Cerebellar nuclear complex (tissue), 1 donor: ENCODE results near the gene TTLL5.
"Not testable (repeated sequence)": the region's sequence is repeated elsewhere in the genome, so short reads cannot be mapped to it uniquely, and the experiment has no call there.

Experiments
- DNase-seq, 2 experiments: peaks; one replicate each; lab custom pipeline; 2025; lab: John Stamatoyannopoulos, UW

The TTLL5 gene

DNA sequence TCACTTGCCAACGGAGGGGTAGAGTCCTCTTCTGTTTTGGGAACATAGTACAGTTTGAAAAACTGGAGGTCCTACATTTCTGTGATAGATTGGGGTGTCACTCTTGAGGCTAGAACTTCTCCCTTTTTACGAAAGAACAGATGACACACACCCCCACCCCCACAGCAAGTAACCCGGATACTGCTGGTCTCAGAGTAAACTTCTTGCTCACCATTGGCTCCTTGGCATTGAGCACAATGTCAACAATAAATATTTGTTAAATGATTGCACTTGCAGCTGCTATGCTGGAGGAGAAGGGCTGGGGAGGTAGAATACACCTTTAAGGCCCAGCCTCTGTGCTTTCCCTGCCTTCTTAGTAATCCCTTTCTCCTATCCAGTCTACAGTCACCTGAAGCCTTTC, 170.9 kb downstream of the TTLL5 start:
- no peak for DNase-seq

DNA sequence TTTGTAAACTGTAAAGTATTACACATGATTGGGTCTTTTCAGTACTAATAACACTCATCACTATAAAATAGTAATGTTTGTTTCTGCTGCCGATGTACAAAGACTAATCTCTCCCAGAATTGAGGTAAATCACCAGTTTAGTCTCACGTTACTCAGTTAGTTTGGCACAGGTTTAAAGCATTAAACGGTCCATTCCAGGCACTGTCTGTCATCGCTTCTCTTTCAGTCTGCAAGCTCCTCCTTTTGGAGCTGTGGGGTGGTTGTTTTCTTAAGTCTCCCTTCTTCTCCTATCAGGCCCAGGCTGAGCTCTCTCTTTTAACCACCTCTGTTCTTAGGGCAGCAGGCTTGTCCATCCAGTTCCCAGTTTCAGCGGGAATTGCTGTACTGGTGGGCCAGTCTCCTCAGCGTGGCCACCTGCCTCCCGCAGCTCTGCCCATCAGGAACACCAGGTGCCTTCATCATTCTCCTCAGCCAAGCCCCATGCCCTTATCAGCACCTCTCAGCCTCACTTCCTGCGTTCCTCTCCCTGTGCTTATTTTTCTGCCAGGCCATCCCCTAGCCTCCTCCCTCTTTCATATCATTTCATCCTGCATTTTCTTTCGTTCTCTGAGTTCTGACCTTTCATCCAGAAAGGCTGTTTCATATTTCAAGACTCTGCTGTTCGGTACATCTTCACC, 171.7 kb downstream of the TTLL5 start:
- DNase-seq: no peak

GRCh38 chr14:75833326-75834020, 172.4 kb downstream of the TTLL5 start:
- no peak for DNase-seq

- no peak for DNase-seq
These were observed 174.2 kb downstream of the TTLL5 start for GRCh38 chr14:75835156-75835725.

GRCh38 chr14:75835737-75836136, 174.7 kb downstream of the TTLL5 start:
- no peak for DNase-seq

DNA sequence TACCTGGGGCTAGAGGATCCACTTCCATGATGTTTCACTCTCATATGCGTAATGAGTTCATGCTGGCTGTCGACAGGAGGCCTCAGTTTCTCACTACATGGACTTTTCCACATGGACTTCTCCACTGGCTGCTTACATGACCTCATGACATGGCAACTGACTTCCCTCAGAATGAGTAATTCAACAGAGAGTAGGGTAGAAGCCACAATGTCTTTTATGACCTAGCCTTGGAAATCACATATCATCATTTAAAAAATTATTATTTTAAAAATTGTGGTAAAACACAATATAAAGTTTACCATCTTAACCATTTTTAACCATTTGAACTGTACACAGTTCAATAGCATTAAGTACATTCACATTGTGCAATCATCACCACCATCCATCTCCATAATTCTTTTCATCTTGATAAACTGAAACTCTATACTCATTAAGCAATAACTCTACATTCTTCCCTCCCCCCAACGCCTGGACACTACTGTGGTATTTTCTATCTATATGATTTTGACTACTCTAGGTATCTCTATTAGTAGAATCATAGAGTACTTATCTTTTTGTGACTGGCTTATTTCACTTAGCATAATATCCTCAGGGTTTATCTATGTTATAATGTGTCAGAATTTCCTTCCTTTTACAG, 176.2 kb downstream of the TTLL5 start:
- DNase-seq: no peak

DNA sequence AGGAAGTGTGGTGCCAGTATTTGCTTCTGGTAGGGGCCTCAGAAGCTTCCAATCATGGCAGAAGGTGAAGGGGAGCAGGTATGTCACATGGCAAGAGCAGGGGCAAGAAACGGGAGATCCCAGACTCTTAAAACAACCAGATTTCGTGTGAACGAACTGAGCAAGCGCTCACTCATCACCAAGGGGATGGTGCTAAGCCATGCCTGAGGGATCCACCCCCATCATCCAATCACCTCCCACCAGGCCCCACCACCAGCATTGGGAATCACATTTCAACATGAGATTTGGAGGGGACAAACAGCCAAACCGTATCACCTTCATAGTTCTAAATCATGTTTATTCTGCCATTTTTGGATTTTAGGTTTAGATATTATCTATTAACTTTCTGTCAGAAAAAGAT, 179.9 kb downstream of the TTLL5 start:
- no peak for DNase-seq

DNA sequence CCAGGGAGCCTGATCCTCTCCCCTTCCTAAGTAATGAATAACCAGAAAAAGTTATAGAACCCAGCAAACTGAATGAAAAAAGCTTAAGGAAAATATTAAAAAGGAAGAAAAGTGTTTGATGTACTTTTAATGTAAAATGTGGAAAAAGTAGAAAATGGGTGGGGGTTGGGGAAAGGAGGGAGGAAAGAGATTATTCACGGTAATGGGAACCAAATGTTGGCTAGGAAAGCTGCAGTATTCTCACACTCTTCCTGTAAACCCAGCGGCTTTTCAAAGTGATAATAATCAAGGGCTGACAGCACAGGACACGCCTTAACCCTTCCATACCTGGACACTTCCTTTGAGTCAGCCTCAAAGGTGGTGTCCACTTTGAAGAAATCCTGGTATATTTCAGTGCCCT, 181.5 kb downstream of the TTLL5 start:
- no peak for DNase-seq

DNA sequence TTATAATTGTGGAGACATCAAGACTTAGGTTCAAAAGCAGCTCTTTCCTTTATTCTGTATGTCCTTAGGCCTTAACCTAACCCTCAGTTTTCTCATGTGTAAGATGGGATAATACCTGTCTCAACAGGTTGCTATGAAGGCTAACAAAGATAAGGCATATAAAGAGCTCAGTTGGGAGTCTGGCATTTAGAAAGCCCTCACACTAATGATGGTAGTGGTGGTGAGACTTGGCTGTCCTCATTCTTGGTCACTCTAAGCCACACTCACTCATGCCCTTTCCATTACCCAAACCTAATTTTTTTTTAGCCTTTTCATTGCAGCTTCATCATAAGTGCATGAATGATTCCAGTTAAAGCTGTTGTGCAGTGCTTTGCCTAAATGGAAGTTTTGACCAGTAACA, 183.4 kb downstream of the TTLL5 start:
- no peak for DNase-seq

DNA sequence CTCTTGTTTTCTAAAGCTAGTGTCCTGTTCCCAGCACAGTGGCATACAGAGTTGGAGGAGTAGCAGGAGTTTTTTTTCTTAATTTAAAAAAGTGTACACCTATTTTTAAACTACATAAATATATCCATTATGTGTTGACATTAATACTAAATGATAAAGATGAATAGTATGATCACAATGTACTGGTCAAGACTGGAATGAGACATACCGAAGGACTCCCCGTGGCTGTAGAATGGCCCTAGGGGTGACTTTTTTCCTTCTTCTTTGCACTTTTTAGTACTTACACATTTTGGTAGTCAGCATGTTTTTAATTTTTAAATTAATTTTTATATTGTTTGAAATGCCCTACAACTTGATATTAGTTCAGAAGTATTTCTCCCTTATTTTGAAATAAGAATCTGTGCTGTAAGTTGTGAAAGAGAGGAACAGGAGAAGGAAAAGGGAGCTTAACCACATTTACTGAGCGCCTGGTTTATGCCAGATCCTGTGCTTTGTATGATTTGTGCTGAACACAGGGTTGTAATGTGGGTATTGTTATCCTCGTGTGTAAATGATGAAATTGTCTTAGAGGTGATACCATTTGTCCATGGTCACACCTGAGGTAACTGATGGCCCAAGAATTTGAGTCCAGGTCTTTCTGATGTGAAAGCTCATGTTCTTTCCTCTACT, 184.2 kb downstream of the TTLL5 start:
- no peak for DNase-seq

DNA sequence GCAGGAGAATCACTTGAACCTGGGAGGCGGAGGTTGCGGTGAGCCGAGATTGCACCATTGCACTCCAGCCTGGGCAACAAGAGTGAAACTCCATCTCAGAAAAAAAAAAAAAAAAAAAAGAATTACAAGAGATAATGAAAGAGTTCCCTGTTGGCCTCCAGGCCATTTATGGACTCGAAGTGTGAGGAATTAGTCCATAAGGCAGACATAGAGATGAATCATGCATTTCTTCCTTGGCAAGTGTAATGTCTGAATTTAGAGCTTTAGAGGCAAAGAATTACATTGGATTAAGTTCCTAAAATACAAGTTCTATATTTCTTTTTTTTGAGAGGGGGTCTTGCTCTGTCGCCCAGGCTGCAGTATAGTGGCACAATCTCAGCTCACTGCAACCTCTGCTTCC, 185.6 kb downstream of the TTLL5 start:
- DNase-seq: not testable (repeated sequence)

- no peak for DNase-seq
These were observed 186.5 kb downstream of the TTLL5 start for GRCh38 chr14:75847584-75847983.

DNA sequence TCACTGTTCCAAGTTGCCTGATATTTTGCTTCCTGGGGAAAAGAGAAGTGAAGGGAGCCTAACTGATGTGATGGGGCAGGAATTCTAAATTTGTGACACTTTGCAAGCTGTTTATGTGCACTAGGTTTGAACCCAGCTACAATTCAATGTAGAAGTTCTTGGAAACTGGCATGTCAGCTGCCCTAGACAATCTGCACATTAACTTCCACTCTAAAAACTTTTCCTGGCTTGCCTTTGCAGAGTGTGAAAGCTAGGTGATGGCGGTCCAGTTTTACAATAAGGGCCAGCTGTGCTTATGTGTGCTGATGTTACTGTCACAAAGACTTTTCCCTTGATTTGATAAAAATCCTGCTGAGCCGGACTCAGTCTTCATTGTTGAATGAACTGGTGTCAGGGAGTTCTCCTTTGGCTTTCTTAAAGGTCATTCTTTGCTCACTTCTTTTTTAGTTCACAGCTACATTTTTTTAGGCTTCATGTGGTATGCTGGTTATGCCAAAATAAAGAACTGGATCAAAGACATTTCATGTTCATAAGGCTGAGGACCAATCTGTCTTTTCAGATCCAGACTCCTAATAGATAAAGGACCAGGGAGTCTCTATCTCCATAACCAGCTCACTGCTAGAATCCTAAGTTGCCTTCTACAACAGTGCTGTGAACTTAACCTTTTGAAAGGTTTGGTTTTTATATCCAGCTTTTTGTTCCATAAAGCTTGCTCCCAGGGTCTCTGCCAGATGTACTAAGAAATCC, 187.3 kb downstream of the TTLL5 start:
- DNase-seq: no peak

GRCh38 chr14:75849300-75849895, 188.4 kb downstream of the TTLL5 start:
- no peak for DNase-seq

DNA sequence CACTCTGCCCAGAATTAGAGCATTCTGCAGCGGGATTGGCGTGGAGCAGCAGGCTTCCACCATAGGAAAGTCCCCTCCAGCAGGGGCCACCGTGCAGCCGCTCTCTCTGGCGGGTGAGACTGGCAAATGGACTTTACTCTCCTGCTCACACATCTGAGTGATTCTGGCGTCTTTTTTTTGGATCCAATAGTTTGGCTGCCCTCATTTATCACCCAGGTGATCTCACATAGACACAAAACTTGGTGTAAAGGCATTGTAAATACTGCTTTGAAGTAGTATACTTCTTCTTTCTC, 190.5 kb downstream of the TTLL5 start:
- DNase-seq: no peak

- DNase-seq: no peak
These were observed 193.2 kb downstream of the TTLL5 start for GRCh38 chr14:75854111-75854799.

GRCh38 chr14:75857199-75857598, 196.2 kb downstream of the TTLL5 start:
- DNase-seq: no peak

DNA sequence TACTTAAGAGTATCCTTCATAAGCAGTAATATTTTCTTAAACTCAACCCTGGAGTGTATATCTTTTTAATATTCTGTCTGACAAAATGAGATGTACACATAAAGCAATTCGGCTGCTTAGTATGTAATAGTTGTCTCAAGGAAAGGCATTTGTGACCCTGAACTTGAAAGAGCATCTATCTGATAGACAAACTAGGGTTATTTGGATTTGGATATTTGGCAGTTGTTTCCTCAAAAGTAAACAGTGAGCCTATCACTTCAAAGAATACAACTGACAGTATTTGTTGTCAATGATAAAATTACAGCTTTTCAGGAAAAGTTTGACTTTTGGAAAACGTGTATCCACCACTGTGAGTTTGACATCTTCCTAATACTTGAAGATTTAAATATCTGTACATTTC, 197.3 kb downstream of the TTLL5 start:
- DNase-seq: no peak

- no peak for DNase-seq
These were observed 198.7 kb downstream of the TTLL5 start for GRCh38 chr14:75859746-75860145.

DNA sequence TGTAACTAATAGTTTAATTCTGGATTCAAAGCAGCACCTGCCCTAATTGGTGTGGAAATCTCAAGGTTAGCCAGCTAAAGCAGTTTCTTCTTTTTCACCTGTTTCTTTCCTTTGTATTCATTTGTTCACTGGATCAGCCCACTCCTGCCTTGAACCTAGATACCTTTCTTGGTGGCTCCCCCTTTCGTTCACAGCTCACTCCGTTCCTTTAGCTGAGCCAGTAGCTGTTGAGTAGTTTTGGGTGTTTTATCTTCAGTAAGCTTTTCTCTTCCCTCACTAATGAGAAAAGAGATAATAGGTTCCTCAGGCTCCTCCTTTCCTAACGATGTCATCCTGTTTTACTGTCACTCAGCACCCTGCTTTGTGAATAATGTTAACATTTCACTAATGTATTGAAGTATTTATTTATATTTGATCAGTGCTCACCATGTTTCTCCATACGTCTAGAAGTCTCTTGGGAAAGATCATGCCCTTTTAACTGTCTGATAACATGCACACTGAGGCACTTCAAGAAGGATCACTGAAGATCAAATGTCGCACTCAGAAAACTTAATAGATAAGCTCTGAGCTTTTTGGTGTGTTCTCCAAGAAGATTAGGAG, 199.6 kb downstream of the TTLL5 start:
- no peak for DNase-seq
